ENCODE measurements around the gene ABCB9.

Gene ABCB9

DNA sequence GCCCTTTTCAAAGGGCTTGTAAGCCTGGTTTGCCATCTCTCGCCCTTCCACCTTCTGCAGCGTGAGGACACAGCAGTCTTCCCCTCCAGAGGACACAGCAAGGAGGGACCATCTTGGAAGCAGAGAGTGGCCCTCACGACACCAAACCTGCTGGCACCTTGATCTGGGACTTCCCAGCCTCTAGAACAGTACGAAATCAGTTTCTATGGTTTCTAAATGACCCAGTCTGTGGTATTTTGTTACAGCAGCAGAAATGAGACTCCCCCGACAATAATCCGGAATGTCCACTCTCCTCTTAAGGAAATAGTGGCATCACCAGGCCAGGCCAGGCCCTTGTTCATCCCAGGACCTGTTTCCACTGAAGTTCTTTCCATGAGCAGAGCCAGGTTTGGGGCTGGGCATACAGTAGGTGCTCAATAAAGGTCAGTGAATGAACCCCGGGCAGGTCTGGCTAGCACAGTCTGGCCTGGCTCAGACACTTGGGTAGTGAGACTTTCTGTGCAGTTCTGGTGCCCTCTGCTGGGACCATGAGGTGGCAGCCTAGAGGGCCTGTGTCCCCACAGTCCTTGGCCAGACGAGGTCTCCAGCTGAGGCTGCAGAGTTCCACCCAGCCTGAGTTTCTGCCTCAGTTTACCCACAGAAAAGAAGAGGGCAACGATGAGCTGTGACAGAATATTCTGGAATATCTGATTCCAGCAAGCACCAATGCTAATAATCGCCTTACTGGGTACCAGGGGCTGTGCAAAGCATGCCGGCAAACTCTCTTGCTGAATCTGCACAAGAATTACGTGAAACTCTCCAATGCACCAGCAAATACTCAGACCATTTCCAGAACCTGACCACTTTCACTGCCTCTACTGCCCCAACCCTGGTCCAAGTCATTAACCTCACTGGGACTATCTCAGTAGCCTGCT, 14.0 kb downstream of the ABCB9 start:
- peak; percentile 26 for DNase-seq (ENCODE audit: low read depth)
- TF ChIP-seq, protein P1, sequence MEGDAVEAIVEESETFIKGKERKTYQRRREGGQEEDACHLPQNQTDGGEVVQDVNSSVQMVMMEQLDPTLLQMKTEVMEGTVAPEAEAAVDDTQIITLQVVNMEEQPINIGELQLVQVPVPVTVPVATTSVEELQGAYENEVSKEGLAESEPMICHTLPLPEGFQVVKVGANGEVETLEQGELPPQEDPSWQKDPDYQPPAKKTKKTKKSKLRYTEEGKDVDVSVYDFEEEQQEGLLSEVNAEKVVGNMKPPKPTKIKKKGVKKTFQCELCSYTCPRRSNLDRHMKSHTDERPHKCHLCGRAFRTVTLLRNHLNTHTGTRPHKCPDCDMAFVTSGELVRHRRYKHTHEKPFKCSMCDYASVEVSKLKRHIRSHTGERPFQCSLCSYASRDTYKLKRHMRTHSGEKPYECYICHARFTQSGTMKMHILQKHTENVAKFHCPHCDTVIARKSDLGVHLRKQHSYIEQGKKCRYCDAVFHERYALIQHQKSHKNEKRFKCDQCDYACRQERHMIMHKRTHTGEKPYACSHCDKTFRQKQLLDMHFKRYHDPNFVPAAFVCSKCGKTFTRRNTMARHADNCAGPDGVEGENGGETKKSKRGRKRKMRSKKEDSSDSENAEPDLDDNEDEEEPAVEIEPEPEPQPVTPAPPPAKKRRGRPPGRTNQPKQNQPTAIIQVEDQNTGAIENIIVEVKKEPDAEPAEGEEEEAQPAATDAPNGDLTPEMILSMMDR (IDR thresholded peaks at IDR 0.05; ENCODE audit: control insufficient read depth, extremely low read depth, insufficient read depth) = peak; percentile 98
- no peak overlapping the region for H3K4me3 ChIP-seq (ENCODE audit: low read depth, low read length)

DNA sequence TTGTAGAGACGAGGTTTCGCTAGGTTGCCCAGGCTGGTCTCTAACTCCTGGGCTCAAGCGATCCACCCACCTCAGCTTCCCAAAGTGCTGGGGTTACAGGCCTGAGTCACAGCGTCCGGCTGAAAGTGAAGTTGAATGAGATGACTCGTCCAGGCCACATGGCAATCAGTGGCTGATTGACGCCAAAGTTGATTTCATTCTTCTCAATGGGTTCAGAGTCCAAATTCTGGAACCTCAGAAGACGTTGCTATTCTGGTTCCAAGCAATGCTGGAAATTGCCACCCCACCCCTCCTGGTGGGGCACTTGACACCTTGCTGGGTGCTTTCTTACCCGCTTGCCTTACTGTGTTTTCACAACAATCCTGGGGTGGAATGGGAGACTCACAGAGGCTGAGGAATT, 14.9 kb downstream of the ABCB9 start:
- TF ChIP-seq, protein P1 (IDR thresholded peaks at IDR 0.05; ENCODE audit: control insufficient read depth, extremely low read depth, insufficient read depth) = no peak
- DNase-seq (ENCODE audit: low read depth) = no peak
- no peak overlapping the region for H3K4me3 ChIP-seq (ENCODE audit: low read depth, low read length)

DNA sequence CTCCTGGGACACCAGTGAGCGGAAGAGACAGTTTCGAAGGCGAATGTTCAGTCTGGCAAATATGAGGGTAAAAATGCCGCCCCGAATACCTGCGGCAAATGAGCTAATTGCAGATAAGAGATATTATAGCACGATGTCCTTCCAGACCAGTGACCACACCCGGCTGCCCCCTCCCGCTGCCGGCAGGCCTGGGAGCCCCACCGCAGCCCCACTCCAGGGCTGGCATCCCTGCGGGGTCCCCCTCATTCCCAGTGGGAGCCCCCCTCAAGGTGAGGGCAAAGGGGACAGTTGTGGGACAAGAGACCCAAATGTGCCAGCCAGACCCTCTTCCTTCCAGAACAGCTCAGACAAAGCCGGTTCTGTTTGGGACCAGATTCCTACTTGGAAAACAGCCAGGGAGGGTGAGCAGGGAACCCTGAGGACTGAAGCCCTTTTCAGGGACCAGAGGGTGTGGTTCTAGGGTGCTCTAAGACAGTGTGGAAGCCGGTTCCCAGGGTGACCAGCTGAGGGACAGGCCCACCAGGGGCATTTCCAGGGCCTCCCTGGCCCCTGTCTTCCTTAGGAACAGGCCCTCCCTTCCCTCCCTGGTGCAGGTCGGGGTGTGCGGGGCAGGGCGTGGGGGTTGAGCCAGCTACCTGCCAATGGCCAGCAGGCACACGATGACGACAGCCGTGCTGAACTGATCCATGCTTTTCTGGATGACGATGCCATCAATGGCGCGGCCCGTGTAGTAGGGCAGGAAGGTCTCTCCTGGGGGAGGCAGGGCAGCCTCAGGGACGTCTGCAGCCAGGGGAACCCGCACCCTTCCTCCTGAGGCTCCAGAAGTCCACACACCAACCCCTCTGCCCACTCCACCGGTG, 16.2 kb downstream of the ABCB9 start:
- DNase-seq (ENCODE audit: low read depth) = no peak

DNA sequence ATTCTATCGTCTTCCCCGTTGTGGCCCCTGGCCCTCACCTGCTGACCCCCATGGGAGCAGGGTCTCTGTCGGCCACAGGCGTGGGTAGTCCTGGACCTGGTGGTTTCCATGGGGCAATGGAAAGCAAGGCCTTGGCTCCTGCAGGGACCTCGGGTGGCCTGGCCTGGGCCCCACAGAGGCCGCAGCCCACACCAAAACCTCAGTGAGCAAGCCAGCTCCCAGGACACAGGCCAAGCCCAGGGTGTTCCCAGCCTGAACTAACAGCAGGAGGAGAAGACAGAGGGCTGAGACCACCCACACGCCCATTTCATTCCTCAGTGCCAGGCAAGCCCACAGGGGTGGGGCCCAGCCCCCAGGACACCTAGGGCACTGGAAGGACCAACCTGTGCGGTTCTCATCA, 16.9 kb downstream of the ABCB9 start:
- TF ChIP-seq, protein P1 (IDR thresholded peaks at IDR 0.05; ENCODE audit: control insufficient read depth, extremely low read depth, insufficient read depth) = no peak
- no peak for DNase-seq (ENCODE audit: low read depth)
- H3K4me3 ChIP-seq (ENCODE audit: low read depth, low read length) = no peak overlapping the region

More for the DNA sequence above, 16.2 kb downstream of the ABCB9 start:
- H3K4me3 ChIP-seq (ENCODE audit: low read depth, low read length) = no peak overlapping the region
- TF ChIP-seq, protein P1 (IDR thresholded peaks at IDR 0.05; ENCODE audit: control insufficient read depth, extremely low read depth, insufficient read depth) = no peak

DNA sequence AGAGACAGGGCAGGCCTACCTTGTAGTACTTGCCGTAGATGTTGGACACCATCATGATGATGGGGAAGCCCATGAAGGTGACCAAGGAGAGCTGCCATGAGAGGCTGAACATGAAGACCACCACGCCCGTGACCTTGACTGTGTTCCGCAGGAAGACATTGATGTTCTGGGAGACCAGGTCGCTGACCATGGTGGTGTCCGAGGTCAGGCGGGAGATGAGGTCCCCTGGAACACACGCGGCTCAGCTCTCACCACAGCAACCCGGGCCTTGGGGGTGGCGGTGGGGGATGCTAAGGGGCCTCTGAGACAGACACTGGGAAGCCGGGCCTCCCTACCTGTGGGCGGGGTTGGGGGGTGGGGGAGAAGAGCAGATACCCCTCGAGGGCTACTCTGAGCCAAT, 17.7 kb downstream of the ABCB9 start:
- TF ChIP-seq, protein P1 (IDR thresholded peaks at IDR 0.05; ENCODE audit: control insufficient read depth, extremely low read depth, insufficient read depth) = no peak
- no peak overlapping the region for H3K4me3 ChIP-seq (ENCODE audit: low read depth, low read length)
- no peak for DNase-seq (ENCODE audit: low read depth)

DNA sequence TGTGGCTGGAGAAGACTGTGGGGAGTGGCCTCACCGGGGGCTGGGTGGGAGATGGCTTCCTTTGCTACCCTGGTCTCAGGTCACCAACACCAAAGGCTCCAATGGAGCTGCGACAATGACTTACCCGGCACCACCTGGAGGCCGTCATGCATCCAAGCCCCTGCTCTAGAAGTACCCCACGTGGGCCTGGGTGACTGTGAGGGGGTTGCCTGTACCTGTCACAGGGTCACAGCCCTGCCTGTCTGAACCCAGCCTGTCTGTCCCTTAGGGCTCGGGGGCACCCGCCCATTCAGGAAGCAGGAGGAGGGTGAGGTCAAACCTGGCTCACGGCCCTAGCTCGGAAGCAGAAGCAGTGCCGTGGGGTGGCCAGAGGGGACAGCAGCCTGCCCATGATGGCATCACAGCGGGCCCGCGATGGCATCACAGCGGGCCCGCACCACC, 18.9 kb downstream of the ABCB9 start:
- H3K4me3 ChIP-seq (ENCODE audit: low read depth, low read length) = no peak overlapping the region
- TF ChIP-seq, protein P1 (IDR thresholded peaks at IDR 0.05; ENCODE audit: control insufficient read depth, extremely low read depth, insufficient read depth) = no peak
- DNase-seq (ENCODE audit: low read depth) = no peak
